Measurements from ENCODE around the gene PTER.

PTER gene

DNA sequence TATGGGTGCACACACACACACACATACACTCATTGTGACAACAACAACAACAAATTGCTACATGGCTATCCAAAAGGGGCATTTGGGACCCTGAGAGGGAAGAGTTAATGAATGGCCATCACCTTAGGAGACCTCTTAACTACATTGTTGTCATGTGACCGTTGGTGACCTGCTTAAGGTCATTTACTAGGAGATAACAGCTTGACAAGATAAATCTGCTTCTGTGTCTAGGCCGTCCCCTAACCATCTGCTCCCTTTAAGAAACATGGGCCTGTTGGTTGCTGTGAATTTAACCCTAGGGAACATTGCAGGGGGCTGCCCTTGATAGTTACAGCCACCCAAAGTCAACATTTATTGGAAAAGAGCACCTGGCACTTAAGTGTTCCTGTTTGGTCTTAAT is 55.1 kb downstream of the PTER start:
- H3K4me3 ChIP-seq (ENCODE audit: low read length), result no peak overlapping the region
- no peak for TF ChIP-seq ZNF274 (IDR thresholded peaks at IDR 0.05; ENCODE audit: low read depth, low read length)

DNA sequence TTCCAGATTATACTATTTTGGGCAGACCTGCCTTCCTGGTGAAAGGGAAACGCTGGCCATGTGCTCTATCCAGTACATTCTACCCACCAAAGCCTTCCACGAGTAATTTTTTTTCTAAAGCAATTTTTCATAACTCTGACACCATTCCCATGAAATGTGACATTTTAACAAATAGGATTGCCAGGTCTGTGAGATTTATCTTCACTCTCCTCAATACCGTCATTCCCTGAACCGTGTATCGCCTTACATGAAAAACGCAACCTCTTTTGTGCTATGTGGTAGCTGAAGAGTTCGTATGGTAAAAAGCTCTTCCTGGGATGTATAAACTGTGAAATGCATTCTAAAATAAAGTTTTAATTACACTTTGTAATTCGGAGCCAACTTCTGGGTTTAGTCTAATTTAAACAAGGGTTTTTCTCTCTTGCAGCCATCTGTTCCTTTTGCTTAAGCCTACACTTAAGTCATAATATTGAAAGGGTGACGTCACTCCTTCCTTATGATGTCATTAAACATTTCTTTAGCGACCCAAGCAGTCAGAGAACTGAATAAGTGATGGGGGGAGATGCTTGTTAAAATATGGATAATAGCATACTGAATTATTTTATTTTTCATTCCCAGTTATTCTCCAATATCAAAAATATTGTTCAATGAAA is 57.2 kb downstream of the PTER start:
- no peak for TF ChIP-seq ZNF274 (IDR thresholded peaks at IDR 0.05; ENCODE audit: low read depth, low read length)
- no peak overlapping the region for H3K4me3 ChIP-seq (ENCODE audit: low read length)

DNA sequence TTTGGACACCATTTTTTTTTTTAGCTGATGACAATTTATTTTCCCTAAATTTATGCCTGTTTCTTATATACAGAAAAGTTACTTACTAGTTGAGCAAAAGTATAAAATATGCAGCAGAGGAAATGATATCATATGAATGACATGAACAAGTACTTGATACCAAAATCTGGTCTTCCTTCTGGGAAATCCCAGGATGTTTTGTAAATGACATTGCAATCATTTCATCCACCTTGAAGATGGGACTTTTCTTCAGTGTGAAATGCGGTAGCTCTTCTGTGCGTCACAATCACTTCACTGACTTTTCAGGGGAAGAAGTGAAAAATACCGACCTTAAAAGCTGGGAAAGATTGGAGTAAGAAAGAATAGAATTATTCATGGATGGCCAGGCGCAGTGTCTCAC is 61.1 kb downstream of the PTER start:
- no peak for TF ChIP-seq ZNF274 (IDR thresholded peaks at IDR 0.05; ENCODE audit: low read depth, low read length)
- no peak overlapping the region for H3K4me3 ChIP-seq (ENCODE audit: low read length)

DNA sequence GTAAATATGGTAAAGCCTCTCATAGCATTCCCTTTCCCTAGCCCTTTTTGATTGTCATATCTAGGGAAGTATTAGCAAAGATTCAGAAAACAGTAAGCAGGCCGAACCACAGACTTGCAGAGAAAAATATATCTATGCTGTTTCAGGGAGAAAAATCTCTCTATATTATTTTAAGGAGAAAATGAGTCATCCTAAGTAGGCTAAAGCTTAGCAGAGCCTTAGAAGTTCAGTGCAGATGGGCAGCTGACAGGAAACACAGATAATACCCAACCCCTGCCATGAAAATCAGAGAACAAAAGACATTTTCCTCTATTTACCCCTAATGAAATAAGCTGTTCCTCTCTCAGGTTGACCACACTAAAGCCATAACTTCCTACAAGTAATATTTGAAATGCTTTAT is 68.4 kb downstream of the PTER start:
- H3K4me3 ChIP-seq (ENCODE audit: low read length), result no peak overlapping the region
- no peak for TF ChIP-seq ZNF274 (IDR thresholded peaks at IDR 0.05; ENCODE audit: low read depth, low read length)

DNA sequence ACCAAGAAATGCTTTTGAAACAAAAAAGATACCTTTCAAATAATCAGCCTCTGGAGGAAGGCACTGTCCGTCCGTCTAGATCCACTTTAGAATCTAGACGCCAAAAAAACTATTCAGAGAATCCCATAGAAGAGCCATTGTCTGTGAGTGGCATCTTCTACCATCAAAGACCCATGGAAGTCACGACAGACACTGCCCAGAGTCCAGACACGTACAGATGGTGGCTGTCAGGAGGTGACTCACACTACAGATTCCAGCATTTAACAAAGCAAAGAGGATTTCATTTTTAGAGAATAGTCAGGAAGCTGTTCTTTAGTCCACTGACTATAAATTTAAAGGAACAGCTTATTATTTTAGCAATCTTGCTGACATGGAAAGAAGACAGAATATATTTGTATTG is 73.2 kb downstream of the PTER start:
- no peak for TF ChIP-seq ZNF274 (IDR thresholded peaks at IDR 0.05; ENCODE audit: low read depth, low read length)
- H3K4me3 ChIP-seq (ENCODE audit: low read length), result no peak overlapping the region

DNA sequence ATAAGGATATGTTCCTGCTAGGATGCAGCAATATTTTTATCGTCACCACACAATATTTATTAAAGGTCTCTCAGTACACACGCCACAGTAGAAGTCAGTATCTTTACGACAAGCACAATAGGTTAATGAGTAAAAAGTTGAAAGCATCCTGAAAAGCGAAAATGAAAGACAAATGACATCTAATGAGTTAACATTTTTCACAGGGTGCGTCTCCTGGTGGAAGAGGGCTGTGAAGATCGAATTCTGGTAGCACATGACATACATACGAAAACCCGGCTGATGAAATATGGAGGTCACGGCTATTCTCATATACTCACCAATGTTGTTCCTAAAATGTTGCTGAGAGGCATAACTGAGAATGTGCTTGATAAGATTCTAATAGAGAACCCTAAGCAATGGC is 74.0 kb downstream of the PTER start:
- no peak for TF ChIP-seq ZNF274 (IDR thresholded peaks at IDR 0.05; ENCODE audit: low read depth, low read length)
- H3K4me3 ChIP-seq (ENCODE audit: low read length), result no peak overlapping the region

DNA sequence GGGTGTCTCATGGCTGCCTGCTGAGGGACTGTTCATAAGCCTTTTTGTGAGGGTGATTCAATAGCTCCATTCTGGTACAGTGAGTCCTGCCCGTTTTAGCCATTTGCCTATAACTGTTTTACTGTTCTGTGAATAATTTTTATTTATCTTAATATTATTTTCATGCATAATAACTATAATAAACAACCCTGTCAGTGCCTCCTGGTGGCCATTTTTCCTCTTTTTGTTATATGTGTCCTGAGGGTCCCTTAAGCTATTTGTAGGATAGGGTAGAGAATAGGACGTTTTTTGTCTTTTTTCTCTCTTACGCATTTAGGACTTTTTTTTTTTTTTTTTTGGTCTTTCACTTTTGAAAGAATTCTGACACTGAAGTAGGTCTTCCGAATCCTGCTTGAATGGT is 82.0 kb downstream of the PTER start:
- TF ChIP-seq ZNF274 (IDR thresholded peaks at IDR 0.05; ENCODE audit: low read depth, low read length), result no peak
- H3K4me3 ChIP-seq (ENCODE audit: low read length), result no peak overlapping the region

DNA sequence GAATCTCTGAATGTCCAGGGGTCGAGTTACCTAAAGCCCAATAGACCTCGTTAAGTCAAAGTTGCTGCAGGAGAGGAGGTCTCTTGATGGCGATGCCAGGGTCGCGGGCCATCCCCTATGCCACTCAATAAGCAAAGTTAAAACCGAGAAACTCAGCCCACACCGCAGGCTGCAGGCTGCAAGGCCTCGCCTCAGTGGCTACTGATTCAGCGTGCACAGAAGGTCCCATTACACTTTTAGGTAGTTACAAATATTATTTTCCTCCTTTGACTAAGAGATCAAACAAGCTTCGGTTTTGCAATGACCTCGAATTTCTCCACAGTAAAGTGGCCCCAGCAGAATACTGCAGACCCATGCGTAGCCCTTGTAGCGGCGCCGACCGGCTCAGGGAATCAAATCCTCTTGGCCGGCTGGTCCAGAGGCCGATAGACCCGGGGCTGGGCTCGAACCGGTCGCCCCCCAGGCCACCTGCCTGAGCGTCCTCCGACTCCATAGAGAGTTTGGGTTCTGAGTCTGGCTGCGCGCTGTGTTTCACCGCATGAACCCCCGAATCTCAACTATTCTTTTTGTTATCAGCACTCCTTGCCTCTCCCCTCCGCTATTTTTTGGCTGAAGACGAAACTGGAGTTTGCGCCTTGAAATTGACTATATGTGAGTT is 82.6 kb downstream of the PTER start:
- H3K4me3 ChIP-seq (ENCODE audit: low read length), result no peak overlapping the region
- no peak for TF ChIP-seq ZNF274 (IDR thresholded peaks at IDR 0.05; ENCODE audit: low read depth, low read length)

DNA sequence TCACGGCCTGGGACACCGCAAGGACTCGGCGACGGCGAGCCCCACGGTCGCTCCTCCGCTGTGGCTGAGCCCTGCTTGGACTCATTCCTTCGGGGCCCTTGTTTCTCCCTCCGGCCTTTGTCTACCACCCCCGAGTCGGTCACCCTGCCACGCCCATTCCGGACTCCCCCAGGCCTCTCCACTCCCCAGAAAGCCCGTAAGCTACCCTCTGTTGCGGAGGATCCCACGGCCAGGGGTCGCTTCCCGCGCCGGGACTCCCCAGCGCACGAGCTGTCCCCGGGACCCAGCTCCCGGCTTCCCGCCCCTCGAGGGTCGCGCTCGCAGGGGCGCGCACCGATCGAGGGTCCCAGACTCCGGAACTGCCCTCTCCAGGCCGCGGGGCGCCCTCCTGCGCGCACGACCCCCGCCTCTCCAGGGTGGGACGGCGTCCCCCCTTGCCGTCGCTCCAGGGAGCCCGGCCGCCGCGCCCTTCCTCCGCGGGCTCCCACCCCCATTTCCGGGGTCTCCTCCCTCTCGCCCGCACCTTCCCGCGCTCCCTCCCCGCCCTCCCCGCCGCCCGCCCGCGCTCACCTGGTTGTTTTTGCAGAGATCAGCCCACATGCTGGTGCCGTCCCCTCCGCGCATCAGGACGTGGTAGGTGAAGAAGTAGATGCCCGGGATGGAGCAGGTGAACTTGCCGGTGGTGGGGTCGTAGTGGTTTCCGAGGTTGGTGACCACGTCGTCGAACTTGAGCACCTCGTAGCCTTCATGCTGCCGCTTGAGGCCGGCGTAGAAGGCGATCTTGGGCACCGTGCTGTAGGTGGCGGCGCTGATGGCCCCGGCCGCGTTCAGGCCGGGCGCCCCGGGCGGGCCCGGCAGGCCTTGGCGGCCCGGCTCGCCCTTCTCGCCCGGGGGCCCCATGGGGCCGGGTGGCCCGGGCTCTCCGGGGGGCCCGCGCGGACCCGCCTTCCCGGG is 83.4 kb downstream of the PTER start:
- peak overlapping the region; percentile 47; the same call in 1 of the 2 replicates for H3K4me3 ChIP-seq (ENCODE audit: low read length)
- TF ChIP-seq ZNF274 (IDR thresholded peaks at IDR 0.05; ENCODE audit: low read depth, low read length), result no peak

DNA sequence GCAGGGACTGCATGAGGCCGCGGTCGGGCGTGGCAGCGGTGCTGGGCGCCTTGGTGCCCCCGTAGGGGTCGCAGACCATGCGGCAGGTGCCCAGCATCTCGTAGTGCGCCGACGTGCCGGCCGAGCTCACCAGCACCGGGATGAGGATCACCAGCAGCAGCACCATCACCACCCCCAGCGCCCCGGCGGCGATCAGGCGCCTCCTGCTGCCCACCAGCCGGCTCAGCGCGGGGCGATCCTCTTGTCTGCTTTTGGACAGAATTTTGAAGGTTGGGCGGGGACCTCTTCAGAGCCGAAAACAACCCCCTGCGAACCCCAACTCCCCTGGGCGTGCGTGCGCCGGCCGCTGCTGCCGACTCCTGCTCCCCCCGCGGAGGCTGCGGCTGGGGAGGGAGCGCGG is 84.1 kb downstream of the PTER start:
- H3K4me3 ChIP-seq (ENCODE audit: low read length), result peak overlapping the region; percentile 47; the same call in 1 of the 2 replicates

DNA sequence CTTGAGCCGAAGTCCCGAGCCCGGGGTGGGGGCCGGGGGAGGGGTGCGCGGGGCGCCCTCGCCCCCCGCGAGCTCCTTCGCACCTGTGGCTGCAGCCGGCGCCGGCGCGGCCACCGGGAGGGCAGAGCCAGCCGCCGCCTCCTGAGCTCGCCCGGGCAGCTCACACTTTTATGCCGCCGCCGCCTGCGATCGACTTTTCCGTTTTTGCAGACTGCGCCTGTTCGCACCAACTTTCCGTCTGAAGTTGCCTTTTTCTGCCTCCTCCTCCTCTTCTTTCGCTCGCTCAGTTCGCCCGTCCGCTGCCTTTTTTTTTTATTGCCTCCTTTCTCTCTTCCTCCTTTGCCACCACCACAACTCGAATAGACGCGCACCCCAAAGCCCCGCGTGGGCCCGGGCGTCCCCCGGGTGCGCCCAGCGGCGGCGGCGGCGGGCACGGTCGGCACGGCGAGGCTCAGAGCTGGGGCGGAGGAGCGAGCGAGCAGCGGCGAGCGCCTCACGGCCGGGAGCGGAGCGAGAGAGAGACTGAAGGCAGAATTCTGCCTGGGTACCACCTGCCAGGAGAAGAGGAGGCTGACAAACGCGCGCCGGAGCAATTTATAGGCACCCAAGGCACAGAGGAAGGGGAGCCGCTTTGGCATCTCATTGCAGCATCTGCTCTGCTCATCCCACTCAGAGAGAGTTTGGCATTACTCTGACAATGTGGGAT is 84.7 kb downstream of the PTER start, which contains the start of gene C1QL3:
Gene C1QL3, minus strand, starts transcription at position 569 of the 706 bp plus-strand sequence. CDS start 814 bp downstream, outside the sequence.
- peak within 1 kb of the TSS; percentile 47; the same call in 1 of the 2 replicates for H3K4me3 ChIP-seq (ENCODE audit: low read length)
- no peak for TF ChIP-seq ZNF274 (IDR thresholded peaks at IDR 0.05; ENCODE audit: low read depth, low read length)

More for the DNA sequence above, 84.1 kb downstream of the PTER start:
- TF ChIP-seq ZNF274 (IDR thresholded peaks at IDR 0.05; ENCODE audit: low read depth, low read length), result no peak

DNA sequence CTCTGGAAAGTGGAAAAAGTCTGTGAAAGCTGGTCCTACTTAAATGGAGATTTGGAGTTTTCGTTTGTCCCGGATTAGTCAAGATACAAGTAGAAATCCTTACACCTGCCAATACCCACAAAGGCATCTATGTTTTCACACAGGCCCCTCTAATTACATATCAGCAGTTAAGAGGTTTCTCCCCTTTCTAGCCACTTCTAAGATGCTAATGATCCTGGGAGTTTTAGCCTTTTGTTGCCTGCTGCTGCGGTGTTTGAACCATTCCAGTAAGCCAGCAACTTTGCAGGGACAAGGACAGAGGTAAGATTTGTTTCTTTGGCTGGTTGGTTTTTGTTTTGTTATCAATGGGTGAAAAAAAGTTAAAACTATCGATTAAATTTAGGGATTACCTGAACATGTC is 90.6 kb downstream of the PTER start:
- no peak overlapping the region for H3K4me3 ChIP-seq (ENCODE audit: low read length)
- no peak for TF ChIP-seq ZNF274 (IDR thresholded peaks at IDR 0.05; ENCODE audit: low read depth, low read length)

DNA sequence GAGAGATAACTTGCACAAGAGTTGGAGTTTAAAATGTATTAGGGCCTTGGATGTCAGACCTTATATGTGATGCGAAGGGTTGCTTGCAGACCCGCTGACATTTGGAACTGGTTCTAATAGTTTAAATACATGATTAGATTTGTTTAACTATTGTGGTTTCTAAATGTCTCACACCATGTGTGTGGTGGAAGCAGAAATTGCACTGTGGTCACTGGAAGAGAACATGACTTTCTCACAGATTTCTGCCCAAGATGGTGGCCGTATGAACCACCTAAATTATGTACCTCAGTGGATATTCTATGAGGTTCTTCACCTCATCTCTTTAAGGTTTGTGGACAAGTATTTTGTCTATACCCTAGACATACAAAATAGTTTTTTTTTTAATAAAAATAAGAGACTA is 93.0 kb downstream of the PTER start:
- no peak for TF ChIP-seq ZNF274 (IDR thresholded peaks at IDR 0.05; ENCODE audit: low read depth, low read length)
- no peak overlapping the region for H3K4me3 ChIP-seq (ENCODE audit: low read length)

DNA sequence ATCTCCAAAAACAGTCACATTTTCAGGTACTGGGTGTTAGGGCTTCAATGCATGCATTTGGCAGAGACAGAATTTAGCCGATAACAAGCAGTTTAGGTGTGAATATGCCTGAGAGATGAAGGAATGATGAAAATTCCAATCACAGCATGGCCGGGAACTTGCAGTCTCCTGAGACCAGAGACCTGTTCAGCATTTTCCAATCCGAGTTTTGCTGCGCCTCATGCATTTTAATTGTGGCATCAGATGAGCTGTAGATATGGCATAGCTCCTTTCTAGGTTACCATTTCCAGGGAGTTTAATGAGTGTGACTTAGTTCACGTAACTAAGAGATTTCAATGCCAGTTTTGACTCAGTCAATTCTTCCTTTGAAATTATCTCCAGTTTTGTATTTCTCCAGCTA is 99.3 kb downstream of the PTER start:
- H3K4me3 ChIP-seq (ENCODE audit: low read length), result no peak overlapping the region
- no peak for TF ChIP-seq ZNF274 (IDR thresholded peaks at IDR 0.05; ENCODE audit: low read depth, low read length)
